HG03520 (cell line): Measurements from ENCODE around the gene VWDE.

Experiments used
- ATAC-seq: cut with Tn5 transposase; IDR thresholded peaks from one replicate; pipeline ENCODE4 v1.9.1; 2021; ENCODE audit warnings: mild to moderate bottlenecking, moderate library complexity; ENCODE audit not compliant: unreplicated experiment

VWDE gene

DNA sequence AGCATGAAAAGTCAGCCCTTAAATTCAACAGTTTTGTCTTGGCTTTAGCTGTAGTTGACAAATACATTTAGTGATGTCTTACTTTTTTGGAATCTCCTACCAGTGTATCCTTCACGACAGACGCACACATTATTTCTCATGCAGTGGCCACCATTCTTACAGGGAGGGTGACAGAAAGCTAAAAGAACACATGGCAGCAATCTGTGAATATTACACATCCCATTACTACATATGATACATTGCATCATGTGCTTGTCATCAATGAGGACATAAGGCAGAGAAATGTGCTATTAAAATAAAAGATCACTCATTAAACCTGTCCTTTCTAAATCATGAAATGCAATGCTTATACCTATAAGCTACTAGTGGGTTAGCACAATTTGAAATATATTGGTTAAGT is 66.6 kb downstream of the VWDE start:
- ATAC-seq: no peak

DNA sequence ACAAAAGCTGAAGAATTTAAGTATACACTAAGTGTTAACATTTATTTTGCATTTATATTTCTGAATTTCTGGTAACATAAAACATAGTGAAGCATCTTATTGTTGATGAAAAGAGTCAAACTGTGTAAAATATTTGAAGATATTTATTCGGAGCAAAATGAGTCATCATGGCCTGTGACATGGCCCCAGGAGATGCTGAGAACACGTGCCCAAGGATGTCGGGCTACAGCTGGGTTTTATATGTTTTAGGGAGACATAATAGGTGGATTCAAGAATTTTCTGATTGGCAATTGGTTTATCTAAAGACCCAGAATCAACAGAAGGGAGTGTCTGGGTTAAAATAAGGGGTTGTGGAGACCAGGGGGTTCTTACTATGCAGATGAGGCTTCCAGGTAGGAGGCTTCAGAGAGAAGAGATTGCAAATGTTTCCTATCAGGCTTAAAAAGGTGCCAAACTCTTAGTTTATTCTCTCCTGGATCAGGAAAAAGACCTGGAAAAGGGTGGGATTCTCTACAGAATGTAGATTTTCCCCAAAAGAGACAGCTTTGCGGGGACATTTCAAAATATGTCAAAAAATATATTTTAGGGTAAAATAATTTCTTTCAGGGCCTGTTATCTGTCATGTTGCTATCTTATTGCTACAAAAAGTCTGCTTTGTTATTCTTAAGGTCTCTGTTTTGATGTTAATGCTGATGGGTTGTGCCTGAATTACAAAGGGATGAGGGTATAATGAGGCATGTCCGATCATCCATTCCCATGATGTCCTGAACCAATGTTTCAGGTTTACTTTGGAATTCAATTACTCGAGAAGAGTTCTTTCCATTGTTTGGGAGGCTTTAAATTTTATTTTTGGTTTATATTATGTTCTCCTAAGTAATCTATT is 74.5 kb downstream of the VWDE start:
- ATAC-seq: no peak

DNA sequence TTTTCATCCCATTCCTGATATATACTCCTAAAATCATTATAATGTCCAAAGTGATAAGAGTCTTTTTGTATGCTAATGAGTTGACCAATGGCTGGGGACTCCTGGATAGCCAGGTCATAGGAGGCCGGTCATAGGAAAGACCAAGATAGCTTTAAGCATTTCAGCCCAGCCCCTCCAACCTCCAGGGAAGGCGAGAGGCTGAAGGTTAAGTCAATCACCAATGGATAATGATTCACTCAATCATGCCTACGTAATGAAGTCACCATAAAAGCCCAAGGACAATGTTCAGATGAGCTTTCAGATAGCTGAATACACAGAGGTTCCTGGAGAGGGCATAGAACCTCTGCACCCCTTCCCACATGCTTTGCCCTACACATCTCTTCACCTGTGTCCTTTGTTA is 75.7 kb downstream of the VWDE start:
- ATAC-seq: no peak

DNA sequence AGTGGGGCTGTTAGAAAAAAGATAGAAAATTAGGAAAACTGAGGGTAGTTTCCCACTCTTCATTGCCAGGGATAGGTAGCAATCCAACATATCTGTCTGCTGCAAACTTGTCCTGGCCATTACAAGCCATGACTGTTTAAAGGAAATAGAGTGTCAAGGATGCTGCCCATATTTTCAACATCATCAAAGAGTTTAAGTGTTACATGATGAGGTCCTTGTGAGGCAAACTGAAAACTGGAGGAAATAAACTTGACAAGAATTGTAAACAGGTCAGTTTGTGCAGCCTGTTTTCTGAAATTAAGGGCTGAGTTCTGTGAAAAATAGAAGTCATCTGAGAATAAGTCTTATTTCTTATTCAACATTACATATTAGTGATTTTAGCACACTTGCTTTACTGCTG is 78.0 kb downstream of the VWDE start:
- ATAC-seq: no peak

GRCh38 chr7:12323415-12323814 is 80.2 kb downstream of the VWDE start:
- no peak for ATAC-seq

- ATAC-seq: peak; percentile 77
Measured at GRCh38 chr7:12322903-12323300, 80.8 kb downstream of the VWDE start.

DNA sequence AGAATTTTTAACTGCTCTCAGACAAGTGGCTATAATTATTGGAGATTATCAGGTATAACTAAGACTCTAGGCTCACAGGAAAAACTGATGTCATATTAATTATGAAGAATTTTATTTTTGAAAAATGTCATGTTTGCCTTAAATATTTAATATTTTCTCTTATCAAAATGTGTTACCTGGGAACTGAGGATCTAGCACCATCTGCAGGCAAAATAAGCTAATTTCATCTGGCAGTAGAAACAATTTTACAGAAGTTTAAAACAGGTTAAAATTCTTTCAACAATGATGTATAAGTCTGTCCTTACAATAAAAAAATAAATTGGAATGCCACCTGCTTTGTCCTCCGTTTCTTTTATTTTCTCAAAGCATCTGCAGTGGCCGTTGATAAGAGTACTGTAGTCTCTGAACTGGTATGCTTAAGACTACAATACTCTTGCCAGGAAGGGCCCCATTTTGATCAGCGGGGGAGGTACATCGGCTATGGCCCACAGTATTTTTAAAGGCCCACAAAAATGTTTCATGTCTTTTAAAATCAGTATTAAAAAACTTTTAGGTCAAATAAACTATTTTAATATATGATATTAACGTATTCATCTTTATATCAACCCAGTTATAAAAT is 81.3 kb downstream of the VWDE start:
- no peak for ATAC-seq

- no peak for ATAC-seq
Measured at GRCh38 chr7:12320987-12321647, 82.5 kb downstream of the VWDE start.

GRCh38 chr7:12320241-12320986 is 83.3 kb downstream of the VWDE start:
- no peak for ATAC-seq

DNA sequence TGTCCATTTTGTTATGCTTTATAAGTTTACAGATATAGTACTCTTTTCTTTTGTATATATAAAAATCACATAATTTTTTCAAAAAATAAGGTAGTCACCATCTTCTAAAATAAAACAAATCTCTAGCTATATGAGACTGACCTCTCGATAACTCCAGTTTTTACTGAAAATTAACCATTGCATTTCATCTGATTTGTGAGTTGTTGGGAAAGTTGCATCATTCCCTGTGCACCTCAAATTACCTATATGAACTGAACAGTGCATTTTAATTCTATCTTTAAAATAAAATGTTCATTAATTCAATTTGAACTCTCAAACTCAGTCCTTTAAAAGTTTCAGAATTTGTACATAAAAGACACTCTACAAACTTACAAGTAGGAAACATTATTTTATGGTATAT is 86.0 kb downstream of the VWDE start:
- no peak for ATAC-seq

DNA sequence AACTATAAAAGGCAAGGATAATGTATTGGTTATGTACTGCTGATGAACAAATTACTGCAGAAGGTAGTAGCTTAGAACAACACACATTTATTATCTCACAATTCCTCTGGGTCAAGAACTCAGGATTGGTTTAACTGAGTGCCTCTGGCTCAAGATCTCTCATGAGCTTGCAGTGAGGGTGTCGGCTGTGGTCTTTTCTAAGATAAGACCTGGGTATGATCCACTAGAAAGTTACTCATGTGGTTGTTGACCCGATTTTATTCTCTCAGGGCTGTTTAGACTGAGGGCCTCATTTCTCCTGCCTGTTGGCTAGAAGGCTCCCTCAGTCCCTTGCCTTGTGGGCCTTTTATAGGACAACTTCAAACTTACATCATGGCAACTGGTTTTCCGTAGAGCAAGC is 86.7 kb downstream of the VWDE start:
- no peak for ATAC-seq

- no peak for ATAC-seq
Measured at GRCh38 chr7:12315049-12315448, 88.6 kb downstream of the VWDE start.

- ATAC-seq: peak; percentile 75
Measured at GRCh38 chr7:12314199-12314598, 89.5 kb downstream of the VWDE start.

- ATAC-seq: no peak
Measured at GRCh38 chr7:12305502-12305901, 98.2 kb downstream of the VWDE start.

DNA sequence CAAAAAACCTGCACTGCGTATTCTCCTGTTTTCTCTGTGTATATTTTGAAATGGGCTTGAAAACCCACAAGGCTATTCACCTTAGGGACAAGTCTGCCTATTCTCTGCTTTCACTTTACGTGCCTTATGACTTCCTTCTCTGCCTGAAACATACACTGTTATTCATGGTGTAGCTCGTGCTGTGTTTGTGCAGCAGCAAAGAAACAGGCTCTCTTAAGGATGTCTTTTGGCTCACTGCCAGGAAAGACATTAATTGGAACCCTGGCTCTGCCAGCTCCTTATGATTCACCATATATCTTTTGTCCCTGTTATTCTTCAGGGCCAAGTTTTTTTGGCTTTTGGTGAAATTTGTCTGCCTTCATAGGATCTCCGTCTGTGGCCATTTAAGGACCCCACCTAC is 100.2 kb downstream of the VWDE start:
- no peak for ATAC-seq

DNA sequence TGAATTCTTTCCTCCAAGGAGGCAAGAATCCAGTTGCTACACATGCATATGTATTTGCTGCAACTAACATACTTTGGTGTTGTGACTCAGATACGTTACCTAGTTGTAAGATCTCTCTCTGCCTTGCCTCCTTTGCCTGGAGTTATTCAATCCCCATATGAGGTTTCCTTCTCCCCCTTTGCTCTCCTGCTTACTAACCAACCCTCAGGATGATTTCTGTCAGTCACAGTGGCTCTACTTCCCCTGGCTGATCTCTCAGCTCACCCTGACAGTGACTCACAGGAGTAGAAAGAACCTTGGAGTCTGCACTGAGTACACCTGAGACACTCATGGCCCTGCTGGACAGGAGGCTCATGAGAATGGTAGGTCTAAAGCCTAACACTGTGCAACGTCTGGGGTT is 100.6 kb downstream of the VWDE start:
- no peak for ATAC-seq

- no peak for ATAC-seq
Measured at GRCh38 chr7:12300415-12300814, 103.2 kb downstream of the VWDE start.

DNA sequence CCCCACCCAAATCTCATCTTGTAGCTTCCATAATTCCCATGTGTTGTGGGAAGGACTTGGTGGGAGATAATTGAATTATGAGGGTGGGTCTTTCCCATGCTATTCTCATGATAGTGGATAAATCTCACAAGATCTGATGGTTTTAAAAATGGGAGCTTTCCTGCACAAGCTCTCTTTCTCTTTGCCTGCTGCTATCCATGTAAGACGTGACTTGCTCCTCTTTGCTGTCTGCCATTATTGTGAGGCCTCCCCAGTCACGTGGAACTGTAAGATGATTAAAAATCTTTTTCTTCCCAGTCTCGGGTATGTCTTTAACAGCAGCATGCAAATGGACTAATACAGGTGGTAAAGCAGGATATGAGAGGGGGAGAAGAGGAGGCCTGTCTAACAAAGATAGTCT is 104.3 kb downstream of the VWDE start:
- no peak for ATAC-seq

DNA sequence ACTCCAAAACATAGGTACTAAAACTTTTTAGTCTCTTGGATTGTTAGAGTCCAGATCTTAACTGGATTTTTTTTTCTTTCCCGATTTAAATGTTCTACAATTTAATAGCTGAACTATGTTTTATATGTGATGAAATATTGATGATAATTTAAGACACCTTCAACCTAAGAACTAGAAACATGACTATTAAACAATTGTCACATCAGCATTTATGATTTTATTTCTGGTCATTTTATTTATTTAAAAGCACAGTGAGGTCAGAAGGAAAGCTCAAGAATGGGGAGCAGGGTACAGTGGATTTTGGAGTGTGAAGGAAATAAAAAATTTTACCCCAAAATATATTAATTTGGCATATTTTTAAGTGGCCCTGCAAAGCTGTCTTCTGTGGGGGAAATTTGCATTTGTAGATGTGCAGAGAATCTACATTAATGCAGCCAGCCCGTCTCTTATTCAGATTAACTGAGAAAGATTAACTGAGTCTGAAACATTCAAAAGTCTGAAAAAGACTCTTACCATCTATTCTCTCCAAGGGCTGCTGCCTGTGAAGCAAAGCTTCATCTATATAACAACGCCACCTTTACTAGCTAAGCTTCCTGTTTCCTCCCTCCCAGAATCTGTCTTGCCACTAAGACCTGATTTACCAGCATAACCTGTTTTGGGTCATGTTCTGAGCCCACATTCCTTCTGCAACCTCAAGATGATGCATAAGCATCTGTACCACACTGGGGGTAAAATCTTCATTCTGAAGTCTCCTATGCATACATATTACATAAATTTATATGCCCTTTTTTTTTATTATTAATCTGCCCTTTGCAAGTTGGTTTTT is 106.2 kb downstream of the VWDE start:
- ATAC-seq: no peak

- no peak for ATAC-seq
Measured at GRCh38 chr7:12296051-12296570, 107.6 kb downstream of the VWDE start.
